Neural cell (in vitro differentiated cells): ENCODE results near the gene HS2ST1.
A peak's percentile ranks its signal among the peaks of the same experiment; 100 is the strongest.

ENCODE experiments used
- EP300 ChIP-seq: fragments of 450-650 bp; conservative IDR thresholded peaks from 2 replicates; pipeline ENCODE4 v1.6.1; 2014; ENCODE audit warnings: antibody characterized with exemption, mild to moderate bottlenecking, moderate library complexity; ENCODE audit not compliant: poor library complexity, severe bottlenecking
- EZH2 ChIP-seq: fragments of 200-600, 300-800 bp; shearing (Covaris generic), sonication (generic); IDR thresholded peaks from 2 replicates; pipeline ENCODE4 v1.6.1; 2014; ENCODE audit warnings: antibody characterized with exemption, low read length, borderline replicate concordance, mild to moderate bottlenecking; ENCODE audit not compliant: insufficient read depth, poor library complexity, severe bottlenecking
- MXI1 ChIP-seq: fragments of 450-650 bp; conservative IDR thresholded peaks from 2 replicates; pipeline ENCODE4 v1.6.1; 2014; ENCODE audit warnings: antibody characterized with exemption, mild to moderate bottlenecking; ENCODE audit not compliant: poor library complexity, severe bottlenecking
- POLR2AphosphoS5 ChIP-seq: IDR thresholded peaks from 2 replicates; pipeline ENCODE4 v1.6.1; 2012
- RAD21 ChIP-seq: fragments of 450-650 bp; conservative IDR thresholded peaks from 2 replicates; pipeline ENCODE4 v1.6.1; 2014; ENCODE audit warnings: antibody characterized with exemption, mild to moderate bottlenecking, moderate library complexity
- SMC3 ChIP-seq: fragments of 450-650 bp; conservative IDR thresholded peaks from 2 replicates; pipeline ENCODE4 v1.6.1; 2014; ENCODE audit warnings: antibody characterized with exemption, mild to moderate bottlenecking, moderate library complexity; ENCODE audit not compliant: poor library complexity
- TAF1 ChIP-seq: IDR thresholded peaks from 2 replicates; pipeline ENCODE4 v1.6.1; 2012; ENCODE audit warnings: low read depth
- TF ChIP-seq, protein P1 (sequence below): fragments of 450-650 bp; IDR thresholded peaks from 2 replicates; pipeline ENCODE4 v1.5.1; 2014; ENCODE audit warnings: antibody characterized with exemption, mild to moderate bottlenecking, moderate library complexity; ENCODE audit not compliant: poor library complexity, severe bottlenecking

DNA sequence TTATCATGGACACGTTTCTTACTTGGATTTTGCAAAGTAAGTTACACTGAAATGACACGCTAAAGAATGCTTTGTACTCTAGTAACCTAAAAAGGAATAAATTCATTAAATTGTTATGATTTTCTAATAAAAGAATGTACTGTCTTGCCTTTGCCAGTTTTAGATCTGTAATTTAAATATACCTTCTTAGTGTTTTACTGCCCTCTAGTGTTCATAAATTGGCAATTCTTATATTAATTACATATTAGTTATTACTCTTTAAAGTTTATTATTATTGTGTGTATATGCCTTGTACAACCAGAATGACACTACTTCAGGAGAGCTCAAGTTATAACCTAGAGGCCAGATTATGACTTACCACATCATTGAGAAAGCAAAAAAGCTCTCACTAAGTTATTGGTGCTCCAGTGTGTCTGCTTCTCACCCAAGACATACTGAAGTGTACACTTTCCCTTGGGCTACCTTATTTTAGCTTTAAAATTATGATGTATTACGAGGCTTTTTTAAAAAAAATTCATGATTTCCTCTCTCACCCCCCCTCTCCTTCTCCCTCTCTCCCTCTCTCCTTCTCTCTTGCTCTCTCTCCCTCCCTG lies 169.9 kb downstream of the HS2ST1 start:
- TF ChIP-seq POLR2AphosphoS5: no peak
- TF ChIP-seq, protein P1, sequence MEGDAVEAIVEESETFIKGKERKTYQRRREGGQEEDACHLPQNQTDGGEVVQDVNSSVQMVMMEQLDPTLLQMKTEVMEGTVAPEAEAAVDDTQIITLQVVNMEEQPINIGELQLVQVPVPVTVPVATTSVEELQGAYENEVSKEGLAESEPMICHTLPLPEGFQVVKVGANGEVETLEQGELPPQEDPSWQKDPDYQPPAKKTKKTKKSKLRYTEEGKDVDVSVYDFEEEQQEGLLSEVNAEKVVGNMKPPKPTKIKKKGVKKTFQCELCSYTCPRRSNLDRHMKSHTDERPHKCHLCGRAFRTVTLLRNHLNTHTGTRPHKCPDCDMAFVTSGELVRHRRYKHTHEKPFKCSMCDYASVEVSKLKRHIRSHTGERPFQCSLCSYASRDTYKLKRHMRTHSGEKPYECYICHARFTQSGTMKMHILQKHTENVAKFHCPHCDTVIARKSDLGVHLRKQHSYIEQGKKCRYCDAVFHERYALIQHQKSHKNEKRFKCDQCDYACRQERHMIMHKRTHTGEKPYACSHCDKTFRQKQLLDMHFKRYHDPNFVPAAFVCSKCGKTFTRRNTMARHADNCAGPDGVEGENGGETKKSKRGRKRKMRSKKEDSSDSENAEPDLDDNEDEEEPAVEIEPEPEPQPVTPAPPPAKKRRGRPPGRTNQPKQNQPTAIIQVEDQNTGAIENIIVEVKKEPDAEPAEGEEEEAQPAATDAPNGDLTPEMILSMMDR: peak; percentile 73
- peak; percentile 78 for TF ChIP-seq RAD21
- no peak for TF ChIP-seq MXI1
- TF ChIP-seq EZH2: no peak
- TF ChIP-seq EP300: no peak
- TF ChIP-seq SMC3: peak; percentile 77
- TF ChIP-seq TAF1: no peak
